GM23338 (cell line): ENCODE results near the gene SYT9.

ENCODE experiments used
- CREB1 ChIP-seq: fragments of 250-450 bp; sonication (Bioruptor Pico); IDR thresholded peaks from 2 replicates; pipeline ENCODE4 v1.5.0; 2020; ENCODE audit warnings: low read depth, mild to moderate bottlenecking, moderate library complexity
- EZH2 ChIP-seq: fragments of 200-600 bp; sonication (generic); IDR thresholded peaks from one replicate; pipeline ENCODE4 v1.8.0; 2017; ENCODE audit warnings: antibody characterized with exemption, mild to moderate bottlenecking, low read depth; ENCODE audit not compliant: unreplicated experiment
- EZH2phosphoT487 ChIP-seq: fragments of 200-600 bp; sonication (generic); IDR thresholded peaks from one replicate; pipeline ENCODE4 v1.8.1; 2018; ENCODE audit warnings: antibody characterized with exemption; ENCODE audit not compliant: unreplicated experiment
- JUNB ChIP-seq: IDR thresholded peaks from one replicate; pipeline ENCODE4 v1.6.1; 2016; ENCODE audit warnings: antibody characterized with exemption; ENCODE audit not compliant: unreplicated experiment
- NANOG ChIP-seq: IDR thresholded peaks from 2 replicates; pipeline ENCODE4 v1.6.1; 2016; ENCODE audit warnings: antibody characterized with exemption, borderline replicate concordance
- POLR2AphosphoS5 ChIP-seq: IDR thresholded peaks from 2 replicates; pipeline ENCODE4 v1.6.1; 2016; ENCODE audit warnings: antibody characterized with exemption, low read depth
- REST ChIP-seq: IDR thresholded peaks from one replicate; pipeline ENCODE4 v1.6.1; 2018; ENCODE audit warnings: antibody characterized with exemption; ENCODE audit not compliant: unreplicated experiment
- ZNF114 ChIP-seq: fragments of 250-450 bp; sonication (Bioruptor Pico); IDR thresholded peaks from 2 replicates; pipeline ENCODE4 v1.5.0; 2020; ENCODE audit warnings: mild to moderate bottlenecking, moderate library complexity
- ZNF331 ChIP-seq: fragments of 250-450 bp; sonication (Bioruptor Pico); IDR thresholded peaks from 2 replicates; pipeline ENCODE4 v1.5.0; 2020; ENCODE audit warnings: low read depth, mild to moderate bottlenecking, moderate library complexity
- TF ChIP-seq, protein P1 (sequence below), 2 experiments: fragments of 200-600 bp in 1 of 2; sonication (generic) in 1 of 2; conservative IDR thresholded peaks; 2 replicates each; pipeline versions ENCODE4 v1.5.1 to v1.6.1; 2016 to 2017; ENCODE audit warnings: antibody characterized with exemption in 2 of 2, low read depth in 2 of 2, mild to moderate bottlenecking in 2 of 2, moderate library complexity in 1 of 2

- TF ChIP-seq JUNB (no peak), EZH2phosphoT487 (no peak), EZH2 (no peak), ZNF331 (no peak), ZNF114 (CRISPR knock-in tag) (no peak), POLR2AphosphoS5 (no peak), CREB1 (CRISPR knock-in tag) (no peak), REST (no peak), NANOG (no peak)
- TF ChIP-seq, protein P1, sequence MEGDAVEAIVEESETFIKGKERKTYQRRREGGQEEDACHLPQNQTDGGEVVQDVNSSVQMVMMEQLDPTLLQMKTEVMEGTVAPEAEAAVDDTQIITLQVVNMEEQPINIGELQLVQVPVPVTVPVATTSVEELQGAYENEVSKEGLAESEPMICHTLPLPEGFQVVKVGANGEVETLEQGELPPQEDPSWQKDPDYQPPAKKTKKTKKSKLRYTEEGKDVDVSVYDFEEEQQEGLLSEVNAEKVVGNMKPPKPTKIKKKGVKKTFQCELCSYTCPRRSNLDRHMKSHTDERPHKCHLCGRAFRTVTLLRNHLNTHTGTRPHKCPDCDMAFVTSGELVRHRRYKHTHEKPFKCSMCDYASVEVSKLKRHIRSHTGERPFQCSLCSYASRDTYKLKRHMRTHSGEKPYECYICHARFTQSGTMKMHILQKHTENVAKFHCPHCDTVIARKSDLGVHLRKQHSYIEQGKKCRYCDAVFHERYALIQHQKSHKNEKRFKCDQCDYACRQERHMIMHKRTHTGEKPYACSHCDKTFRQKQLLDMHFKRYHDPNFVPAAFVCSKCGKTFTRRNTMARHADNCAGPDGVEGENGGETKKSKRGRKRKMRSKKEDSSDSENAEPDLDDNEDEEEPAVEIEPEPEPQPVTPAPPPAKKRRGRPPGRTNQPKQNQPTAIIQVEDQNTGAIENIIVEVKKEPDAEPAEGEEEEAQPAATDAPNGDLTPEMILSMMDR (conservative IDR thresholded peaks at IDR 0.05; ENCODE audit: low read depth in 2 of 2): no peak
Measured at GRCh38 chr11:7268758-7269157, 17.1 kb downstream of the SYT9 start.
